ENCODE data around the gene NEK10.

Gene NEK10

GRCh38 chr3:27174530-27174929, 194.7 kb downstream of the NEK10 start:
- DNase-seq (ENCODE audit: low spot score) (no peak), FAIRE-seq (no peak)

- DNase-seq (ENCODE audit: low spot score), result no peak
- FAIRE-seq, result no peak
These were observed 198.1 kb downstream of the NEK10 start for GRCh38 chr3:27171113-27171512.

- FAIRE-seq (no peak), DNase-seq (ENCODE audit: low spot score) (peak; percentile 33)
These were observed 202.3 kb downstream of the NEK10 start for GRCh38 chr3:27166888-27167287.

GRCh38 chr3:27165321-27165721, 203.9 kb downstream of the NEK10 start:
- FAIRE-seq (no peak), DNase-seq (ENCODE audit: low spot score) (peak; percentile 21)

GRCh38 chr3:27160779-27161287, 208.3 kb downstream of the NEK10 start:
- no peak for FAIRE-seq
- DNase-seq (ENCODE audit: low spot score), result no peak

GRCh38 chr3:27160146-27160545, 209.0 kb downstream of the NEK10 start:
- FAIRE-seq (no peak), DNase-seq (ENCODE audit: low spot score) (no peak)

- no peak for DNase-seq (ENCODE audit: low spot score)
- FAIRE-seq, result no peak
These were observed 222.0 kb downstream of the NEK10 start for GRCh38 chr3:27147215-27147614.

- DNase-seq (ENCODE audit: low spot score), result no peak
- FAIRE-seq, result no peak
These were observed 222.4 kb downstream of the NEK10 start for GRCh38 chr3:27146786-27147185.

GRCh38 chr3:27145719-27146118, 223.5 kb downstream of the NEK10 start:
- FAIRE-seq (no peak), DNase-seq (ENCODE audit: low spot score) (no peak)

- no peak for FAIRE-seq
- no peak for DNase-seq (ENCODE audit: low spot score)
These were observed 227.5 kb downstream of the NEK10 start for GRCh38 chr3:27141668-27142067.

GRCh38 chr3:27138562-27138961, 230.6 kb downstream of the NEK10 start:
- DNase-seq (ENCODE audit: low spot score) (no peak), FAIRE-seq (no peak)

GRCh38 chr3:27138005-27138404, 231.2 kb downstream of the NEK10 start:
- FAIRE-seq (no peak), DNase-seq (ENCODE audit: low spot score) (no peak)

GRCh38 chr3:27134171-27134796, 234.9 kb downstream of the NEK10 start:
- DNase-seq (ENCODE audit: low spot score), result peak; percentile 33
- no peak for FAIRE-seq

- no peak for DNase-seq (ENCODE audit: low spot score)
These were observed 236.1 kb downstream of the NEK10 start for GRCh38 chr3:27133060-27133459.

GRCh38 chr3:27130796-27131195, 238.4 kb downstream of the NEK10 start:
- DNase-seq (ENCODE audit: low spot score), result no peak
- no peak for FAIRE-seq

More at GRCh38 chr3:27133060-27133459, 236.1 kb downstream of the NEK10 start:
- no peak for FAIRE-seq

- DNase-seq (ENCODE audit: low spot score) (no peak), FAIRE-seq (no peak)
These were observed 241.3 kb downstream of the NEK10 start for GRCh38 chr3:27127879-27128278.

- no peak for FAIRE-seq
- no peak for DNase-seq (ENCODE audit: low spot score)
These were observed 242.0 kb downstream of the NEK10 start for GRCh38 chr3:27127195-27127594.

- FAIRE-seq, result no peak
These were observed 243.2 kb downstream of the NEK10 start for GRCh38 chr3:27125821-27126501.

GRCh38 chr3:27119639-27120038, 249.5 kb downstream of the NEK10 start:
- no peak for DNase-seq (ENCODE audit: low spot score)
- no peak for FAIRE-seq

More at GRCh38 chr3:27125821-27126501, 243.2 kb downstream of the NEK10 start:
- DNase-seq (ENCODE audit: low spot score), result no peak

- DNase-seq (ENCODE audit: low spot score), result no peak
- FAIRE-seq, result no peak
These were observed 253.8 kb downstream of the NEK10 start for GRCh38 chr3:27115352-27115751.

- DNase-seq (ENCODE audit: low spot score) (no peak), FAIRE-seq (no peak)
These were observed 254.5 kb downstream of the NEK10 start for GRCh38 chr3:27114684-27115083.

- DNase-seq (ENCODE audit: low spot score), result no peak
- FAIRE-seq, result no peak
These were observed 255.1 kb downstream of the NEK10 start for GRCh38 chr3:27114129-27114528.

- DNase-seq (ENCODE audit: low spot score) (no peak), FAIRE-seq (no peak)
These were observed 259.2 kb downstream of the NEK10 start for GRCh38 chr3:27110020-27110419.
